ENCODE results near the gene CDK14. TPM values are rescaled to one million over a fixed set of nuclear protein-coding genes. Genes with fewer than 3 reads are reported as not detected.
A peak's percentile ranks its signal among the peaks of the same experiment; 100 is the strongest.

The CDK14 gene
- total and polyA plus RNA-seq, 2 donors (not counting 1 experiment from before 2014, with no cell fraction given), result 42.1 to 167 TPM

GRCh38 chr7:90597563-90598253 lies 1.6 kb downstream of the CDK14 start:
- CTCF ChIA-PET, result interaction anchor here (1.0 to 6.2 kb wide), 11 partner anchors 9 to 437 kb away, joined by 3 to 53 read pairs (median 3); no protein-coding TSS in a partner anchor
- H3K27ac ChIP-seq (ENCODE audit: low read length in 2 of 2), result peak overlapping the region in 1 of 2 donors; percentile 93
- Mint-ChIP-seq H3K4me1 (peaks cover 66% of the 10 kb centered on the region), H3K9me3 (ENCODE audit: insufficient read depth) (no peaks in the 10 kb centered on the region), H3K4me3 (peak overlapping the region; percentile 100), H3K27me3 (no peaks in the 10 kb centered on the region), H3K27ac (no peak overlapping the region)
- no peak for DNase-seq
- POLR2A ChIA-PET, result no interaction called here
- H3K4me3 ChIP-seq (ENCODE audit: control extremely low read depth in 1 of 5, extremely low read depth in 1 of 5, insufficient read depth in 1 of 5, low read depth in 2 of 5, low read length in 4 of 5), result peak overlapping the region; percentile 72 to 91 (median 84)
- H3K9me3 ChIP-seq (ENCODE audit: control extremely low read depth in 1 of 3, control insufficient read depth in 2 of 3, insufficient read depth in 1 of 3, low read length in 2 of 3), result no peaks in the 10 kb centered on the region
- intact Hi-C loops (cut with micrococcal nuclease), result loop anchor here (1.0 to 10.0 kb wide), 3 partner anchors 16 to 353 kb away; partner anchors contain the start of gene CFAP69
- no peaks in the 10 kb centered on the region for H3K36me3 ChIP-seq (replicated peaks in 1 of 2; ENCODE audit: control extremely low read depth in 1 of 2, control insufficient read depth in 1 of 2, extremely low read depth in 1 of 2, insufficient read depth in 2 of 2, low read length in 1 of 2)
- no peak for TF ChIP-seq CTCF (IDR thresholded peaks at IDR 0.05)
- TF ChIP-seq EZH2 (IDR thresholded peaks at IDR 0.05; ENCODE audit: borderline replicate concordance, insufficient read depth, low read depth, low read length, poor library complexity, severe bottlenecking), result no peak
- H3K4me2 ChIP-seq (replicated peaks; ENCODE audit: low read depth, low read length, poor library complexity, severe bottlenecking), result peak overlapping the region; percentile 81
- H2AFZ ChIP-seq (ENCODE audit: insufficient read depth, low read depth, low read length, poor library complexity, severe bottlenecking), result peak overlapping the region; percentile 79
- no peaks in the 10 kb centered on the region for H4K20me1 ChIP-seq (ENCODE audit: control insufficient read depth, insufficient read depth, low read length, poor library complexity, severe bottlenecking)
- peaks cover 45 to 52% of the 10 kb centered on the region in 2 donors for H3K4me1 ChIP-seq (ENCODE audit: control insufficient read depth in 2 of 2, insufficient read depth in 2 of 2, low read length in 2 of 2)
- peak overlapping the region; percentile 96 for H3K9ac ChIP-seq (ENCODE audit: low read length)
- ATAC-seq (ENCODE audit: low read depth), result no peak
- no peaks in the 10 kb centered on the region for H3K27me3 ChIP-seq (replicated peaks in 1 of 4; ENCODE audit: control extremely low read depth in 1 of 4, control insufficient read depth in 3 of 4, insufficient read depth in 4 of 4, low read length in 3 of 4)
- peaks cover 49% of the 10 kb centered on the region for H3K79me2 ChIP-seq (ENCODE audit: control insufficient read depth, insufficient read depth, low read length)
- WGBS (ENCODE audit: insufficient coverage), result no CpG with 5 or more reads among the region's 10 CpGs

GRCh38 chr7:90599038-90599437 lies 2.9 kb downstream of the CDK14 start:
- peak overlapping the region; percentile 66 for H3K27ac Mint-ChIP-seq
- ChIA-PET CTCF (interaction anchor here (0.8 to 6.2 kb wide), 3 partner anchors 30 to 484 kb away, joined by 4 to 53 read pairs (median 5); no protein-coding TSS in a partner anchor), POLR2A (no interaction called here)
- WGBS (ENCODE audit: insufficient coverage), result no CpG with 5 or more reads among the region's 4 CpGs
- Histone ChIP-seq H3K27me3 (replicated peaks in 1 of 4; ENCODE audit: control extremely low read depth in 1 of 4, control insufficient read depth in 3 of 4, insufficient read depth in 4 of 4, low read length in 3 of 4) (no peaks in the 10 kb centered on the region), H3K4me1 (ENCODE audit: control insufficient read depth in 2 of 2, insufficient read depth in 2 of 2, low read length in 2 of 2) (peaks cover 45 to 52% of the 10 kb centered on the region in 2 donors), H4K20me1 (ENCODE audit: control insufficient read depth, insufficient read depth, low read length, poor library complexity, severe bottlenecking) (no peaks in the 10 kb centered on the region), H3K9ac (ENCODE audit: low read length) (no peak overlapping the region), H3K36me3 (replicated peaks in 1 of 2; ENCODE audit: control extremely low read depth in 1 of 2, control insufficient read depth in 1 of 2, extremely low read depth in 1 of 2, insufficient read depth in 2 of 2, low read length in 1 of 2) (no peaks in the 10 kb centered on the region), H2AFZ (ENCODE audit: insufficient read depth, low read depth, low read length, poor library complexity, severe bottlenecking) (no peak overlapping the region), H3K79me2 (ENCODE audit: control insufficient read depth, insufficient read depth, low read length) (peaks cover 62% of the 10 kb centered on the region), H3K4me2 (replicated peaks; ENCODE audit: low read depth, low read length, poor library complexity, severe bottlenecking) (peak overlapping the region; percentile 49), H3K9me3 (ENCODE audit: control extremely low read depth in 1 of 3, control insufficient read depth in 2 of 3, insufficient read depth in 1 of 3, low read length in 2 of 3) (no peaks in the 10 kb centered on the region), H3K27ac (ENCODE audit: low read length in 2 of 2) (no peak overlapping the region), H3K4me3 (ENCODE audit: control extremely low read depth in 1 of 5, extremely low read depth in 1 of 5, insufficient read depth in 1 of 5, low read depth in 2 of 5, low read length in 4 of 5) (no peak overlapping the region)
- H3K4me3 Mint-ChIP-seq, result peak overlapping the region; percentile 1
- no peaks in the 10 kb centered on the region for H3K27me3 Mint-ChIP-seq
- TF ChIP-seq CTCF (IDR thresholded peaks at IDR 0.05) (no peak), EZH2 (IDR thresholded peaks at IDR 0.05; ENCODE audit: borderline replicate concordance, insufficient read depth, low read depth, low read length, poor library complexity, severe bottlenecking) (no peak)
- no peak for ATAC-seq (ENCODE audit: low read depth)
- intact Hi-C loops (cut with micrococcal nuclease), result loop anchor here (5.0 to 10.0 kb wide), 2 partner anchors 47 to 354 kb away; partner anchors contain the start of gene CFAP69
- no peaks in the 10 kb centered on the region for H3K9me3 Mint-ChIP-seq (ENCODE audit: insufficient read depth)
- no peak for DNase-seq
- peaks cover 64% of the 10 kb centered on the region for H3K4me1 Mint-ChIP-seq
